WERI-Rb-1 (cell line): ENCODE results near the gene ALDOA.

ENCODE experiments used
- DNase-seq: peaks from one replicate; pipeline ENCODE4 v3.0.0-alpha.2; 2020
- H3K27ac ChIP-seq: fragments of 250-450 bp; sonication (Bioruptor Pico); 2 replicates; pipeline ENCODE4 v1.5.1; 2020; ENCODE audit warnings: mild to moderate bottlenecking, moderate library complexity
- H3K27me3 ChIP-seq: fragments of 250-450 bp; sonication (Bioruptor Pico); 2 replicates; pipeline ENCODE4 v1.5.1; 2021; ENCODE audit warnings: mild to moderate bottlenecking, low read depth, moderate library complexity; ENCODE audit not compliant: insufficient read depth, severe bottlenecking
- H3K36me3 ChIP-seq: fragments of 250-450 bp; sonication (Bioruptor Pico); 2 replicates; pipeline ENCODE4 v1.5.1; 2020; ENCODE audit warnings: mild to moderate bottlenecking, moderate library complexity
- H3K4me3 ChIP-seq: 2 replicates; pipeline ENCODE4 v1.5.1; 2011; ENCODE audit warnings: low read depth, mild to moderate bottlenecking, control low read depth, low read length
- H3K9me3 ChIP-seq: fragments of 250-450 bp; sonication (Bioruptor Pico); 2 replicates; pipeline ENCODE4 v1.5.1; 2021; ENCODE audit warnings: mild to moderate bottlenecking, moderate library complexity; ENCODE audit not compliant: severe bottlenecking
- TF ChIP-seq, protein P1 (sequence below): IDR thresholded peaks from 2 replicates; pipeline ENCODE4 v1.5.1; 2011; ENCODE audit warnings: low read depth, mild to moderate bottlenecking, control low read depth, inconsistent platforms, low read length

The ALDOA gene

GRCh38 chr16:30084096-30084815 lies 18.7 kb downstream of the ALDOA start:
- Histone ChIP-seq H3K9me3 (no peaks in the 10 kb centered on the region), H3K4me3 (no peak overlapping the region), H3K36me3 (peaks cover 59% of the 10 kb centered on the region), H3K27me3 (no peaks in the 10 kb centered on the region), H3K27ac (no peak overlapping the region)
- DNase-seq, result no peak
- TF ChIP-seq, protein P1, sequence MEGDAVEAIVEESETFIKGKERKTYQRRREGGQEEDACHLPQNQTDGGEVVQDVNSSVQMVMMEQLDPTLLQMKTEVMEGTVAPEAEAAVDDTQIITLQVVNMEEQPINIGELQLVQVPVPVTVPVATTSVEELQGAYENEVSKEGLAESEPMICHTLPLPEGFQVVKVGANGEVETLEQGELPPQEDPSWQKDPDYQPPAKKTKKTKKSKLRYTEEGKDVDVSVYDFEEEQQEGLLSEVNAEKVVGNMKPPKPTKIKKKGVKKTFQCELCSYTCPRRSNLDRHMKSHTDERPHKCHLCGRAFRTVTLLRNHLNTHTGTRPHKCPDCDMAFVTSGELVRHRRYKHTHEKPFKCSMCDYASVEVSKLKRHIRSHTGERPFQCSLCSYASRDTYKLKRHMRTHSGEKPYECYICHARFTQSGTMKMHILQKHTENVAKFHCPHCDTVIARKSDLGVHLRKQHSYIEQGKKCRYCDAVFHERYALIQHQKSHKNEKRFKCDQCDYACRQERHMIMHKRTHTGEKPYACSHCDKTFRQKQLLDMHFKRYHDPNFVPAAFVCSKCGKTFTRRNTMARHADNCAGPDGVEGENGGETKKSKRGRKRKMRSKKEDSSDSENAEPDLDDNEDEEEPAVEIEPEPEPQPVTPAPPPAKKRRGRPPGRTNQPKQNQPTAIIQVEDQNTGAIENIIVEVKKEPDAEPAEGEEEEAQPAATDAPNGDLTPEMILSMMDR, result no peak

- Histone ChIP-seq H3K9me3 (no peaks in the 10 kb centered on the region), H3K27ac (no peak overlapping the region), H3K4me3 (no peak overlapping the region), H3K27me3 (no peaks in the 10 kb centered on the region), H3K36me3 (peaks cover 54% of the 10 kb centered on the region)
- DNase-seq, result no peak
- TF ChIP-seq, protein P1, result no peak
These were observed 19.2 kb downstream of the ALDOA start for GRCh38 chr16:30084816-30085159.

DNA sequence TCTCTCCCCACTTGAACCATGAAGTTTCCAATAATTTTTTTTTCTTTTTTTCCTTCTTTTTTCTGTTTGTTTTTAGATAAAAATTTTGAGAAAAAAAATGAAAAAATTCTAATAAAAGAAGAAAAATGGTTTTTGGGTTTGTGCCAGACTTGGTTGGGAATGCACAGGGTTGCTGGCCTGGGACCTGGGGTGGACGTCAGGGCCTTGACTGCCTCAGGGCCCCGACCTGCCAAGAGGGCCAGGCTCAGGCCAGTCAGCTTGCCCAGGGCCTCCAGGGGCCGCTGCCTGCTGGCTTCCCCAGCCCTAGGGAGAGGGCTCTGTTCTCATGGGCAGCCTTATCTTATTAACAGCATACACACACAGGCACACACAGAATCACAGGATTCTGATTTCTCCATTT lies 19.7 kb downstream of the ALDOA start:
- Histone ChIP-seq H3K27ac (no peak overlapping the region), H3K36me3 (peaks cover 51% of the 10 kb centered on the region)
- TF ChIP-seq, protein P1, result no peak

GRCh38 chr16:30085820-30086219 lies 20.3 kb downstream of the ALDOA start:
- TF ChIP-seq, protein P1, result no peak
- Histone ChIP-seq H3K9me3 (no peaks in the 10 kb centered on the region), H3K27me3 (no peaks in the 10 kb centered on the region), H3K36me3 (peaks cover 46% of the 10 kb centered on the region), H3K4me3 (no peak overlapping the region), H3K27ac (no peak overlapping the region)
- no peak for DNase-seq

More for the DNA sequence above, 19.7 kb downstream of the ALDOA start:
- Histone ChIP-seq H3K9me3 (no peaks in the 10 kb centered on the region), H3K4me3 (no peak overlapping the region), H3K27me3 (no peaks in the 10 kb centered on the region)
- no peak for DNase-seq

- no peak overlapping the region for H3K27ac ChIP-seq
- no peak for DNase-seq
- H3K4me3 ChIP-seq, result no peak overlapping the region
- H3K9me3 ChIP-seq, result no peaks in the 10 kb centered on the region
- H3K36me3 ChIP-seq, result peaks cover 39% of the 10 kb centered on the region
- TF ChIP-seq, protein P1, result no peak
- no peaks in the 10 kb centered on the region for H3K27me3 ChIP-seq
These were observed 21.0 kb downstream of the ALDOA start for GRCh38 chr16:30086291-30087140.
